GM13976 (cell line): ENCODE results near the gene MAP7D1.

Source experiments
- DNase-seq: peaks from one replicate; pipeline ENCODE4 v3.0.0; 2012; ENCODE audit warnings: low spot score
- in situ Hi-C: fragments of 300-500 bp; cut with MboI; formaldehyde crosslinking; loops from one replicate; pipeline ENCODE4 v1.12.0; 2022; ENCODE audit warnings: low sequenced_read_pairs, mixed read lengths, inconsistent platforms; ENCODE audit not compliant: unreplicated experiment
- TF ChIP-seq, protein P1 (sequence below): IDR thresholded peaks from 2 replicates; pipeline ENCODE4 v1.5.1; 2012; ENCODE audit warnings: borderline replicate concordance, mild to moderate bottlenecking; ENCODE audit not compliant: insufficient read depth; ENCODE audit errors: extremely low read depth, missing control alignments, control extremely low read depth

Gene MAP7D1

DNA sequence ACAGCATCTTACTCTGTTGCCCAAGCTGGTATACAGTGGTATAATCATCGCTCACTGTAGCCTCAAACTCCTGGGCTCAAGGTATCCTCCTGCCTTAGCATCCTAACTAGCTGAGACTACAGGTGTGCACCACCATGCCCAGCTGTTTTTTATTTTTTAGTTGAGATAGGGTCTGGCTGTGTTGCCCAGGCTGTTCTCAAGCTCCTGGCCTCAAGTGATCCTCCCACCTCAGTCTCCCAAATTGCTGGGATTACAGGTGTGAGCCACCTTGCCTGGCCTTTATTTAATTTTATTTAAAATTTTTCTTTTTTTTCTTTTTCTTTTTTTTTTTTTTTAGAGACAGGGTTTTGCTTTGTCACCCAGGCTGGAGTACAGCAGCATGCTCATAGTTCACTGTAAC, 9.2 kb downstream of the MAP7D1 start:
- TF ChIP-seq, protein P1, sequence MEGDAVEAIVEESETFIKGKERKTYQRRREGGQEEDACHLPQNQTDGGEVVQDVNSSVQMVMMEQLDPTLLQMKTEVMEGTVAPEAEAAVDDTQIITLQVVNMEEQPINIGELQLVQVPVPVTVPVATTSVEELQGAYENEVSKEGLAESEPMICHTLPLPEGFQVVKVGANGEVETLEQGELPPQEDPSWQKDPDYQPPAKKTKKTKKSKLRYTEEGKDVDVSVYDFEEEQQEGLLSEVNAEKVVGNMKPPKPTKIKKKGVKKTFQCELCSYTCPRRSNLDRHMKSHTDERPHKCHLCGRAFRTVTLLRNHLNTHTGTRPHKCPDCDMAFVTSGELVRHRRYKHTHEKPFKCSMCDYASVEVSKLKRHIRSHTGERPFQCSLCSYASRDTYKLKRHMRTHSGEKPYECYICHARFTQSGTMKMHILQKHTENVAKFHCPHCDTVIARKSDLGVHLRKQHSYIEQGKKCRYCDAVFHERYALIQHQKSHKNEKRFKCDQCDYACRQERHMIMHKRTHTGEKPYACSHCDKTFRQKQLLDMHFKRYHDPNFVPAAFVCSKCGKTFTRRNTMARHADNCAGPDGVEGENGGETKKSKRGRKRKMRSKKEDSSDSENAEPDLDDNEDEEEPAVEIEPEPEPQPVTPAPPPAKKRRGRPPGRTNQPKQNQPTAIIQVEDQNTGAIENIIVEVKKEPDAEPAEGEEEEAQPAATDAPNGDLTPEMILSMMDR, result no peak
- in situ Hi-C loops, result no loop called here
- DNase-seq, result no peak

DNA sequence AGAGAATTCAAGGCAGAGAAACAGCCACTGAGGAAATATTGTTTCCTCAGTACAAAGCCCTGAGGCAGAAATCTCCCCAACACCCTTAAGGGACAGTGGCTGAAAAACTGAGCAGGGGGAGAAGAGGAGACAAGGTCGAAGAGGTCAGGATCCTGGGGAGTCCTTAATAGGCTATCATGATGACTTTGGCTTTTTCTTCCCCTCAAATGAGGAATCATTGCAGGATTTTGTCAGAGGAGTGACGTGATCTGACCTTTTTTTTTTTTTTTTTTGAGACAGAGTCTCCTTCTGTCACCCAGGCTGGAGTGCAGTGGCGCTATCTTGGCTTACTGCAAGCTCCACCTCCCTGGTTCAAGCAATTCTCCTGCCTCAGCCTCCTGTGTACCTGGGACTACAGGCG, 10.2 kb downstream of the MAP7D1 start:
- DNase-seq, result no peak
- in situ Hi-C loops, result no loop called here
- TF ChIP-seq, protein P1, result no peak

DNA sequence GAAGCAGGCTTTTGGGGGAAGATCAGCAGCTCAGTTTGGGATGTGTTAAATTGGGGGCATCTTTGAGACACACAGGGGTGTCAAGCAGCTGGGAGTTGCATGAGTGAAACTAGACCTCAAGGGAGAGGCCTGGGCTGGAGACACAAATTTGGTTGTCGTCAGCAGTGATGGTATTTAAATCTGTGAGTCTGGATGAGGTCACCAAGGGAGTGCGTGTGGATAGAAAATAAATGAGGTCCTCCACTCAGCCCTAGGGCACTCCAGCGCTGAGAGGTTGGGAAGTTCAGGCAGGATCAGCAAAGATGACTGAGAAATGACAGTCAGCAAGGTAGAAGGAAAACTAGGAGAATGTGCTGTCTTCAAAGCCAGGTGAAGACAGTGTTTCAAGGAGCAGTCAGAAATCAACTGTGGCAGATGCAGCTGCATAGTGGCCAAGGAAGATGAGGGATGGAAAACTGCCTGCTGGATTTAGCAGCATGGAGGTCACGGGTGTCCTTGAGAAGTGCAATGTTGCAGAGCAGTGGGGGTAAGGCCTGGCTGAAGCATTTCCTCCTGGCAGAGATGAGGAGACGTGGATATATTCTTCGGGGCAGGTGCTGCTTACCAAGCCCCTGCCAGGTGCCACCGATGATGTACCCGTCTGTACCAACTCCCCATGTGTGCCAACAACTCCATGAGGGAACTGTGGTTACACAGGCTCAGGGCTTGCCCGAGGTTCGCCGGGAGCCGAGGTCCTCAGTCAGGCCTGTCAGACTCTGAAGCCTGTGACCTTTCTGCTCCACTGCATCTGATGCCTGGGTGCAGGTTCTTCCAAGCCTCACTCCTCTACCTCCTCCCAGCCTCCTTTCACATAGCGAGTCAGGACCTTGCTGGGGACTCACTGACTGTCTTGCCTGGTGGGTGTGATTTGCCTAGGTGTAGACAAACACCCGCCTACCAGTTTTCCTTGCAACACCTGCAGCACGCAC, 11.3 kb downstream of the MAP7D1 start:
- DNase-seq, result no peak
- TF ChIP-seq, protein P1, result no peak
- in situ Hi-C loops, result no loop called here

DNA sequence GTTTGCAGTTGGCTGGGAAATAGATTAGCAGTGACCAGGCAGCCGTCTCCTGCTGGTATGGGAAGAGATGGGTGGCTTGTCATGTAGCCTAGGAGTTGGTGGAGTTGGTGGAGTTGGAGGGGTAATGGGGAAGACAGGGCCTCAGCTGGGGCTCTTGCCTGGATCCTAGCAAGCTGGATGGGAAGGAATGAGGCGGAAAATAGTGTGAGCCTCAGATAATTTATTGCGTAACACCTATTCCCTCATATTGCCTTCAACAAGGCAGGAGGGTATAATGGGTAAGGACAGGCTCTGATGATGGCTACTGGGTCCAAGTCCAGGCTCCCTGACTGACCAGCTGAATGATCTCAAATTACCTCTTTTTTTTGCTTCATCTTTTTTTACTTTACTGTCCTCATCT, 12.6 kb downstream of the MAP7D1 start:
- DNase-seq, result no peak
- TF ChIP-seq, protein P1, result no peak
- in situ Hi-C loops, result no loop called here

DNA sequence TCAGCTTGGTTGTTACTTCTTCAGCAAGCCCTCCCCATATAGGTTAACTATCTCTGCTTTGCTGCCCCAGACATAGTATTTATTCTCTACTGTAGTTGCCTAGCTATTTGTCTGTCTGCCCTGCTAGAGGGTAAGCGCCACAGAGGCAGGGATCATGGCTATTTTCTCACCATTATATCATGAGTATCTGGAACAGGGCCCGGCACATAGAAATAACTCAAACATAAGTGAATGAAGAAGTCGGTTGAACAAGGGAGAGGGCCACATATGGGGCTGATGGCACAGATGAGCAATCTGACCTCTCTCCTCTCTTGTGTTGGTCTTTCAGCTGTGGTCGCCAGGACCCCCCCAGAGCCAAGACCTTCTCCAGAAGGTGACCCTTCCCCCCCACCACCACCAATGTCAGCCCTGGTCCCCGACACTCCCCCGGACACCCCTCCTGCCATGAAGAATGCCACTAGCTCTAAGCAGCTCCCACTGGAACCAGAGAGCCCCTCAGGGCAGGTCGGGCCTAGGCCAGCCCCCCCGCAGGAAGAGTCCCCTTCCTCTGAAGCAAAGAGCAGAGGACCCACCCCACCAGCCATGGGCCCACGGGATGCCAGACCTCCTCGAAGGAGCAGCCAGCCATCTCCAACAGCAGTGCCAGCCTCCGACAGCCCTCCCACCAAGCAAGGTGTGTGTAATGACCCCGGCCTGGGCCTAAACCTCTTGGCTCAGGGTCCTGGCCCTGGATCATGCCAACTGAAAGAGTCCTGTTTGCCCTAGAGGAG, 14.9 kb downstream of the MAP7D1 start:
- TF ChIP-seq, protein P1, result no peak
- DNase-seq, result no peak
- in situ Hi-C loops, result no loop called here

DNA sequence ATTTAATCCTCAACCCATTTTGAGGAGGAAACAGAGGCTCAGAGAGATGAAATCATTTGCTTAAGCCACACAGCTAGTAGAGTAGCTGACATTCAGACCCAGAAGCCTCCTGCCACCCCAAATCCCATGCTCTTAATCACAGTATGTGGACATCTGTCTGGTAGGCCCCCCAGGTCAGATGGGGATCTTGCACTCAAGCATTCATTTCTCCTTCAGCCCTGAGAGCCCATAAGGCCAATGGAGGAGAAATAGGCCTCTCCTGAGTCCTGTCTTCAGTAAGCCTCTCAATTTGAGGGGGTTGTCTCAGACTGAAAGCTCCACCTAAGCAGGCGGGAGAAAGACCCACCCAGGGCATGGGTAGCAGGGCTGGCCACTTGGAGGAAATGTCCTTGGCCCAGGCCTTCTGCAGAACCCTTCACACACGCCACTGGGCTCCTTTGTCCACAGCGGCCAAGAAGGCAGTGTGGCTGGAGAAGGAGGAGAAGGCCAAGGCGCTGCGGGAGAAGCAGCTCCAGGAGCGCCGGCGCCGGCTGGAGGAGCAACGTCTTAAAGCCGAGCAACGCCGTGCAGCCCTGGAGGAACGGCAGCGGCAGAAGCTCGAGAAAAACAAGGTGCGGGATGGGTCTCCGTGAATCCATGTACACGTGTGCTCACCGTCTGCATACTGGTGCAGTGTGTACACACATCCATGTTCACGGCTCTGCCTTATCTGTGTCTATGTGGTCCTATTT, 16.2 kb downstream of the MAP7D1 start:
- in situ Hi-C loops, result no loop called here
- TF ChIP-seq, protein P1, result no peak
- DNase-seq, result no peak
